HG02840 (cell line): ENCODE measurements around the gene SH3BP1.
A peak's percentile ranks its signal among the peaks of the same experiment; 100 is the strongest.
"Not testable (repeated sequence)": the region's sequence is repeated elsewhere in the genome, so short reads cannot be mapped to it uniquely, and the experiment has no call there.

Experiments used
- ATAC-seq: cut with Tn5 transposase; IDR thresholded peaks from one replicate; pipeline ENCODE4 v1.9.1; 2021; ENCODE audit warnings: mild to moderate bottlenecking, moderate library complexity, moderate number of reproducible peaks; ENCODE audit not compliant: unreplicated experiment, low FRiP score

SH3BP1 gene

GRCh38 chr22:37675930-37676735, 36.7 kb downstream of the SH3BP1 start:
- no peak for ATAC-seq

GRCh38 chr22:37676736-37677492, 37.4 kb downstream of the SH3BP1 start:
- ATAC-seq: peak; percentile 45

- ATAC-seq: peak; percentile 8
These were observed 38.1 kb downstream of the SH3BP1 start for GRCh38 chr22:37677493-37677974.

GRCh38 chr22:37678372-37678771, 38.9 kb downstream of the SH3BP1 start:
- no peak for ATAC-seq

GRCh38 chr22:37679670-37680069, 40.2 kb downstream of the SH3BP1 start:
- ATAC-seq: no peak

GRCh38 chr22:37680191-37680851, 40.9 kb downstream of the SH3BP1 start:
- ATAC-seq: no peak

GRCh38 chr22:37681001-37681424, 41.5 kb downstream of the SH3BP1 start:
- no peak for ATAC-seq

GRCh38 chr22:37681556-37682049, 42.1 kb downstream of the SH3BP1 start:
- no peak for ATAC-seq

GRCh38 chr22:37684803-37685615, 45.5 kb downstream of the SH3BP1 start:
- no peak for ATAC-seq

GRCh38 chr22:37686002-37686982, 46.8 kb downstream of the SH3BP1 start, which contains the start of gene NOL12:
Gene NOL12 (plus strand): TSS chr22:37686343. CDS start chr22:37686393, 50 bp downstream.
- peak; percentile 73 for ATAC-seq

- no peak for ATAC-seq
These were observed 50.9 kb downstream of the SH3BP1 start for GRCh38 chr22:37690407-37690806.

- ATAC-seq: no peak
These were observed 51.5 kb downstream of the SH3BP1 start for GRCh38 chr22:37690901-37691504.

- no peak for ATAC-seq
These were observed 53.3 kb downstream of the SH3BP1 start for GRCh38 chr22:37692627-37693285.

- ATAC-seq: not testable (repeated sequence)
These were observed 54.7 kb downstream of the SH3BP1 start for GRCh38 chr22:37694131-37694530.

- not testable (repeated sequence) for ATAC-seq
These were observed 56.8 kb downstream of the SH3BP1 start for GRCh38 chr22:37696260-37696656.

GRCh38 chr22:37696657-37697537, 57.4 kb downstream of the SH3BP1 start, which contains the start of gene TRIOBP:
Gene TRIOBP (plus strand): TSS chr22:37697048. CDS start chr22:37701366, 4,318 bp downstream.
- peak; percentile 80 for ATAC-seq

- no peak for ATAC-seq
These were observed 58.0 kb downstream of the SH3BP1 start for GRCh38 chr22:37697538-37697835.
